GM10248 (cell line): ENCODE measurements around the gene FAM50B.

Source experiments
- CTCF ChIA-PET: fragments of 300-600 bp; sonication (Branson Sonifier 250); formaldehyde crosslinking; extraction: SDS; loops from one replicate; lab custom pipeline; 2021; ENCODE audit warnings: antibody characterized with exemption; lab: Yijun Ruan, JAX
- POLR2A ChIA-PET: fragments of 350-650 bp; sonication (Branson Sonifier 250); formaldehyde crosslinking; extraction: SDS; loops from one replicate; lab custom pipeline; 2020; ENCODE audit warnings: antibody characterized with exemption; lab: Yijun Ruan, JAX
- DNase-seq: peaks from one replicate; pipeline ENCODE4 v3.0.0; 2012; ENCODE audit errors: extremely low spot score
- TF ChIP-seq, protein P1 (sequence below): IDR thresholded peaks from 2 replicates; pipeline ENCODE4 v1.5.1; 2012; ENCODE audit warnings: mild to moderate bottlenecking, low read depth; ENCODE audit errors: extremely low read depth, missing control alignments, control extremely low read depth

Gene FAM50B

DNA sequence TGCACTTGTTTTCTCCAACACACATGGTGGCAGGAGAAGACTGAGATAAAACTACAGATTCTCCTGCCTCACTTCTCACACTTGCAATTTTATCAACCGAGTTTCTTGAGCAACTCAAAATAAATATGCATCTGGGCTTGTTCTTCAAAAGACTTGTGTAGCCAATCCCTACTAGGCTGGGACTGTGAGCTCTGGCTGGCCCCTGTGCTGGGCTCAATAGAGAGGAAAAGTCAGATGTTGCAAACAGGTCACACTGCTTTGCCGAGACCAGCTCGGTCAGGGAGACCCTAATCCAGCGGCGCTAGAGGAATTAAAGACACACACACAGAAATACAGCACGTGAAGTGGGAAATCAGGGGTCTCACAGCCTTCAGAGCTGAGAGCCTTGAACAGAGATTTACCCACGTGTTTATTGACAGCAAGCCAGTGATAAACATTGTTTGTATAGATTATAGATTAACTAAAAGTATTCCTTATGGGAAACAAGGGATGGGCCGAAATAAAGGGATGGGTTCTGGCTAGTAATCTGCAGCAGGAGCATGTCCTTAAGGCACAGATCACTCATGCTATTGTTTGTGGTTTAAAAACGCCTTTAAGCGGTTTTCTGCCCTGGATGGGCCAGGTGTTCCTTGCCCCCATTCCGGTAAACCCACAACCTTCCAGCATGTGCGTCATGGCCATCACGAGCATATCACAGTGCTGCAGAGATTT lies 32.7 kb downstream of the FAM50B start:
- POLR2A ChIA-PET: no interaction called here

DNA sequence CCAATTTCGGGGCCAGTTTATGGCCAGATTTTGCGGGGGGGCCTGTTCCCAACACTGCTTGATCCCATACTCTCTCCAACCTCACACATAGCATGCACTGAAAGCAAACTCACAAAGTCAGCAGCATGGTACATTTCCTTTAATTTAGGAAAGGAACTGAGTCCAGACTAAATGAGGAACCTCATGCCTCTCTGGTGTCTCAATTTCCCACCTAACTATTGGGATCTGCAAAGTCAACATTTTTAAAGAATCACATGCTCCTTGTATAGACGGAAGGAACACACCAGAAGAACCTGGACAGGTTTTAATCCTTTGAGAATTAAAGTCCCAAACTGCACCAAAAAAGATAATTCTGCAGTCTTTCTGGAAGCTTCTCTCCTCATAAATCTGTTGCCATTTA lies 33.3 kb downstream of the FAM50B start:
- TF ChIP-seq, protein P1, sequence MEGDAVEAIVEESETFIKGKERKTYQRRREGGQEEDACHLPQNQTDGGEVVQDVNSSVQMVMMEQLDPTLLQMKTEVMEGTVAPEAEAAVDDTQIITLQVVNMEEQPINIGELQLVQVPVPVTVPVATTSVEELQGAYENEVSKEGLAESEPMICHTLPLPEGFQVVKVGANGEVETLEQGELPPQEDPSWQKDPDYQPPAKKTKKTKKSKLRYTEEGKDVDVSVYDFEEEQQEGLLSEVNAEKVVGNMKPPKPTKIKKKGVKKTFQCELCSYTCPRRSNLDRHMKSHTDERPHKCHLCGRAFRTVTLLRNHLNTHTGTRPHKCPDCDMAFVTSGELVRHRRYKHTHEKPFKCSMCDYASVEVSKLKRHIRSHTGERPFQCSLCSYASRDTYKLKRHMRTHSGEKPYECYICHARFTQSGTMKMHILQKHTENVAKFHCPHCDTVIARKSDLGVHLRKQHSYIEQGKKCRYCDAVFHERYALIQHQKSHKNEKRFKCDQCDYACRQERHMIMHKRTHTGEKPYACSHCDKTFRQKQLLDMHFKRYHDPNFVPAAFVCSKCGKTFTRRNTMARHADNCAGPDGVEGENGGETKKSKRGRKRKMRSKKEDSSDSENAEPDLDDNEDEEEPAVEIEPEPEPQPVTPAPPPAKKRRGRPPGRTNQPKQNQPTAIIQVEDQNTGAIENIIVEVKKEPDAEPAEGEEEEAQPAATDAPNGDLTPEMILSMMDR: no peak
- CTCF ChIA-PET: no interaction called here
- POLR2A ChIA-PET: no interaction called here
- no peak for DNase-seq

More for the DNA sequence above, 32.7 kb downstream of the FAM50B start:
- TF ChIP-seq, protein P1: no peak
- CTCF ChIA-PET: no interaction called here
- DNase-seq: no peak

DNA sequence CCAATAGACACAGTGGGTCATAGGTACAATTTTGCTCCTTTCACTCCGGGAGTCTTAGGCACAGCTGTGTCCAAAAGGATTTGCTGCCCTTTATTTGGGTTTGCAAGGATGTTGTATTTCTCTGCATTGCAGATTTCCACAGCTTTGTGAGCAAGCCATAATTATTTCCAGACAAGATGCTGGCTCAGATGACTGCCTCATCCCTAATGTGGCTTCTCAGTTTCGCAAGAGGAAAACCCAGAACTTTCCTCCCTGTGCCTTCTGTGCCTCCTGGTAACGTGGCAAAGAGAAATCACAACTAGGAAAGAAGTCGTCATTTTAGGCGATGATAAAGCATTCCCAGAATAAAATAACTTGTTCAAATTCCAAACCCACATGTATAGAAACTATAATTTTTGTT lies 33.7 kb downstream of the FAM50B start:
- DNase-seq: no peak

DNA sequence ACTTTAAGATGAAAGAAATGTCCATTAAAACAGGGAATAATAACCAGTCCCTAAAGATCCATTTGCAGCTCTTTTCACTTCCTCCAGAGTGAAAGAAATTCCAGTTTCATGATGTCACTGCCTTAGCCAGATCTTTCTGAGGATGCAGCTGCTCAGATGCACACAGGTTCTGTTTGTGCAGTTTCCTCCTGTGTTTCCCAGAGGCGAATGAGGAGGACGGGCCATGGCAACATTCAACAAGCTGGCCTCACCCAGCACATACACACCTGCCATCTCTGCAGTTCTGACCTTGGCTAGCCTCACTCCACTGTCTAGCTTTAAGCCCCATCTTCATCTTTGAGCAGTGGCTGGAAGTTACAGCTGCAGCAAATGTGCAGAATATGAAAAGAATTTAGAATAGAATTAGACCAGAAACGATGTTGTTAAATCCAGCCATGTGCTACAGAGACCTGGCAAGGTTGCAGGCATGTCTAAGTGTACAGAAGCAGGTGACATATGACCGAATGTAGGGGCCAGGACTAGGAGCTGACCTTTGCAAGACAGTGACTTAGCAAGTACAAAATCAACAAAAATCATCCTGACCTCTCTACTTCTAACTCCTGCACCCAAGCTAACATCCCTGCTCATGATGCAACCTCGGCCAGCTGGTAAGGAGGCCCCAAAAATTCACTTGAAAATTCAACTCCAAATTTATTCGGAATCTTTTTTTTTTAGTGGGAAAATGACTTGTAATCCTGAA lies 35.0 kb downstream of the FAM50B start:
- no peak for DNase-seq
- POLR2A ChIA-PET: no interaction called here
- TF ChIP-seq, protein P1: no peak

More for the DNA sequence above, 33.7 kb downstream of the FAM50B start:
- ChIA-PET CTCF (no interaction called here), POLR2A (no interaction called here)
- TF ChIP-seq, protein P1: no peak

DNA sequence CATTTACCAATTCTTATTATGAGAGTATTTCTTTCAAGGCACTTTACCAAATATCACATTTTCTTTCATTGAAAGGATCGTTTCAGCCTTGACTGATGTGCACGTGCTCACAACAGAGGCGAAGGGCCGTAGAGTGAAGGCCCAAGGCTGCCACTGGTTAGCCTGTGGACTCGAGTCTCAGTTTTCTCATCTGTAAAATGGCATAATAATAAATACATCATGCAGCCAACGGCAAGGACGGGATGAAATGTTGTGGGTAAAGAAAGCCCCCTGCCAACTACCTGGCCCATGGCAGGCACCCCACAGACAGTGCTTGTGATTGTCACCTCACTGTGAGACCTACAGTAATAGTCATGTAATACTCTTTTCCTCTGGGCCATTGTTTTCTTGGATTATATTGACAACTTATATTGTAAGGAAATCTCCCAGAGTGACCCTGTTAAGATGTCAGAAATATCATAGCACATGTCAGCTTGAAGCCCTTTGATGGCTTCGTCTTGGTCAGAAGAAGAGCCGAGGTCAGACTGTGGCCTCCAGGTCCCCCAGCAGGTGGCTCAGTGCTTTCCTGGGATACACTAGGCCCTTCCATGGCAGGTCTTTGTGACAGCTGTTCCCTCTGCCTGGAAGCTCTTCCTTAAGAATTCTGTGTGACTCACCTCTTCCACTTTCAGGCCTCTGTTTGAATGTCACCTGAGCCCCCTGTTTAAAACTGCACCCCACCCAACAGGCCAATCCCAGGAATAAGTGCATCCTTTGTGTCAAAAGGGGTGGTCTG lies 36.3 kb downstream of the FAM50B start:
- DNase-seq: no peak
- TF ChIP-seq, protein P1: no peak
- CTCF ChIA-PET: interaction anchor here (1.3 to 2.1 kb wide), 2 partner anchors 136 to 153 kb away, joined by 5 to 6 read pairs; no protein-coding TSS in a partner anchor
- POLR2A ChIA-PET: no interaction called here

More for the DNA sequence above, 35.0 kb downstream of the FAM50B start:
- CTCF ChIA-PET: interaction anchor here (1.0 to 2.1 kb wide), 4 partner anchors 35 to 151 kb away, joined by 3 to 7 read pairs (median 6); partner anchors contain the start of gene FAM50B

DNA sequence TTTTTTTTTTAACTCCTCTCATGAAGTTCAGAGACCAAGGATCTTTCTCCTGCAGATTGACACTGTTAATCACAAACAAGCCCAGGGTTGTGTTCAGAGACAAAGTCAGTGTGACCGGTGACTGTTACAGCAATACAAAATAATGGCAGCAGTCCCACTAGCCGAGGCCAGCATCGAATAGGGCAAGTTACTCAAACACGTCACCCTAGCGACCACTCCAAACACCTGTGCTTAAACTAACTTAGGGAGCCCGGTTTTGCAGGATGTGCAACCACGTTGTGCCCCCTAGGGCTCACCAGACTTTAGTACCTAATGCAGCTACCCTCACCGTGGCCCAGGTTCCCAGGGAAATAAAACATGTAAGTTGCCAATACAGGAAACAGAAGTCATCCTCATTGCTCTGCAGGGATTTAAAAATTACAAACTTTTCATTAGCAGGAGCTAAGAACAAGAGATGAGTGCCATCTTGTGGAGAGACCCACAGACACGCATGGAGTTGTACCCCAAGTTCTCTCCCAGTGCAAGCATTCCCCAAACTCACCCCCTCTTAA lies 38.1 kb downstream of the FAM50B start:
- ChIA-PET POLR2A (no interaction called here), CTCF (interaction anchor here (0.9 to 2.3 kb wide), 11 partner anchors 10 to 146 kb away, joined by 3 to 15 read pairs (median 4); partner anchors contain the start of gene FAM50B)
- peak; percentile 27 for DNase-seq
- TF ChIP-seq, protein P1: no peak
